Endothelial cell of umbilical vein (primary cell): ENCODE results near the gene TTC13.

Source experiments
- EZH2 ChIP-seq: IDR thresholded peaks from 2 replicates; pipeline ENCODE4 v1.6.1; 2012; ENCODE audit warnings: borderline replicate concordance, low read depth, mild to moderate bottlenecking, moderate library complexity, low read length, inconsistent platforms; ENCODE audit not compliant: severe bottlenecking
- JUN ChIP-seq: IDR thresholded peaks from 2 replicates; pipeline ENCODE4 v1.6.1; 2011; ENCODE audit warnings: borderline replicate concordance, low read depth; ENCODE audit not compliant: insufficient read length, insufficient read depth
- POLR2A ChIP-seq: IDR thresholded peaks from 2 replicates; pipeline ENCODE4 v1.6.1; 2012; ENCODE audit warnings: low read depth, mild to moderate bottlenecking, control low read depth, low read length
- POLR2AphosphoS5 ChIP-seq: IDR thresholded peaks from 2 replicates; pipeline ENCODE4 v1.6.1; 2012; ENCODE audit warnings: low read depth, mild to moderate bottlenecking, control low read depth, low read length, moderate library complexity; ENCODE audit not compliant: insufficient read depth
- TF ChIP-seq, protein P1 (sequence below), 2 donors: IDR thresholded peaks; 1 replicate in 1 of 2; 2 replicates in 1 of 2; pipeline ENCODE4 v1.5.1; 2011; ENCODE audit warnings: low read length in 2 of 2, mild to moderate bottlenecking in 2 of 2, moderate library complexity in 2 of 2, control low read depth in 1 of 2, inconsistent platforms in 1 of 2, low read depth in 1 of 2; ENCODE audit not compliant: insufficient read depth in 1 of 2; ENCODE audit errors: extremely low read depth in 1 of 2

GRCh38 chr1:230901671-230902070 is 77.0 kb downstream of the TTC13 start:
- TF ChIP-seq POLR2A (no peak), POLR2AphosphoS5 (no peak), EZH2 (no peak), JUN (no peak)
- TF ChIP-seq, protein P1, sequence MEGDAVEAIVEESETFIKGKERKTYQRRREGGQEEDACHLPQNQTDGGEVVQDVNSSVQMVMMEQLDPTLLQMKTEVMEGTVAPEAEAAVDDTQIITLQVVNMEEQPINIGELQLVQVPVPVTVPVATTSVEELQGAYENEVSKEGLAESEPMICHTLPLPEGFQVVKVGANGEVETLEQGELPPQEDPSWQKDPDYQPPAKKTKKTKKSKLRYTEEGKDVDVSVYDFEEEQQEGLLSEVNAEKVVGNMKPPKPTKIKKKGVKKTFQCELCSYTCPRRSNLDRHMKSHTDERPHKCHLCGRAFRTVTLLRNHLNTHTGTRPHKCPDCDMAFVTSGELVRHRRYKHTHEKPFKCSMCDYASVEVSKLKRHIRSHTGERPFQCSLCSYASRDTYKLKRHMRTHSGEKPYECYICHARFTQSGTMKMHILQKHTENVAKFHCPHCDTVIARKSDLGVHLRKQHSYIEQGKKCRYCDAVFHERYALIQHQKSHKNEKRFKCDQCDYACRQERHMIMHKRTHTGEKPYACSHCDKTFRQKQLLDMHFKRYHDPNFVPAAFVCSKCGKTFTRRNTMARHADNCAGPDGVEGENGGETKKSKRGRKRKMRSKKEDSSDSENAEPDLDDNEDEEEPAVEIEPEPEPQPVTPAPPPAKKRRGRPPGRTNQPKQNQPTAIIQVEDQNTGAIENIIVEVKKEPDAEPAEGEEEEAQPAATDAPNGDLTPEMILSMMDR (IDR thresholded peaks at IDR 0.05; ENCODE audit: extremely low read depth in 1 of 2, insufficient read depth in 1 of 2, low read depth in 1 of 2, low read length in 2 of 2) = no peak
